SK-N-SH (cell line): ENCODE results near the gene MMD2. TPM values are rescaled to one million over a fixed set of nuclear protein-coding genes. Genes with fewer than 3 reads are reported as not detected.

ENCODE experiments used
- CTCF ChIA-PET: fragments of 300-600, 350-600 bp; formaldehyde crosslinking; extraction: SDS; loops from one replicate; lab custom pipeline; 2021; lab: Yijun Ruan, JAX
- POLR2A ChIA-PET: fragments of 350-600 bp; sonication (Branson Sonifier 250); formaldehyde crosslinking; extraction: SDS; loops from one replicate; lab custom pipeline; 2020; ENCODE audit warnings: antibody characterized with exemption, inconsistent platforms; lab: Yijun Ruan, JAX
- DNase-seq: peaks from one replicate; pipeline ENCODE4 v3.0.0; 2012
- H2AFZ ChIP-seq: fragments of 200-600 bp; sonication (generic); 2 replicates; pipeline ENCODE4 v1.8.1; 2016; ENCODE audit warnings: antibody characterized with exemption, mild to moderate bottlenecking, low read depth
- H3F3A ChIP-seq: fragments of 200-600 bp; sonication (generic); replicated peaks from 2 replicates; pipeline ENCODE3; 2016; ENCODE audit warnings: antibody characterized with exemption, mild to moderate bottlenecking; ENCODE audit not compliant: insufficient read depth
- H3K27ac ChIP-seq, 2 experiments: fragments of 200-500 bp in 1 of 2; fragments of 200-600 bp in 1 of 2; sonication (Bioruptor generic) in 1 of 2; sonication (generic), shearing (Covaris generic) in 1 of 2; 2 replicates each; pipeline versions ENCODE4 v1.5.1 to v1.6.1; 2014 to 2016; ENCODE audit warnings: low read depth in 2 of 2, inconsistent platforms in 1 of 2, low read length in 1 of 2, mild to moderate bottlenecking in 1 of 2, mixed read lengths in 1 of 2
- H3K27me3 ChIP-seq: fragments of 200-600 bp; sonication (generic), shearing (Covaris generic); 2 replicates; pipeline ENCODE4 v1.6.1; 2016; ENCODE audit warnings: mixed run types; ENCODE audit not compliant: insufficient read depth
- H3K36me3 ChIP-seq, 2 experiments: fragments of 200-500 bp in 1 of 2; fragments of 200-600 bp in 1 of 2; sonication (Bioruptor generic) in 1 of 2; sonication (generic) in 1 of 2; replicated peaks in 1 of 2; 2 replicates each; pipeline versions ENCODE3 to v1.5.1; 2014 to 2016; ENCODE audit warnings: low read length in 1 of 2, mild to moderate bottlenecking in 1 of 2; ENCODE audit not compliant: insufficient read depth in 2 of 2, control insufficient read depth in 1 of 2
- H3K4me1 ChIP-seq, 2 experiments: fragments of 200-500 bp in 1 of 2; fragments of 200-600 bp in 1 of 2; sonication (Bioruptor generic) in 1 of 2; sonication (generic), shearing (Covaris generic) in 1 of 2; 2 replicates each; pipeline versions ENCODE4 v1.5.1 to v1.6.1; 2014 to 2016; ENCODE audit warnings: low read depth in 1 of 2, low read length in 1 of 2, mixed run types in 1 of 2; ENCODE audit not compliant: insufficient read depth in 2 of 2, control insufficient read depth in 1 of 2
- H3K4me2 ChIP-seq: fragments of 200-600 bp; sonication (generic), shearing (Covaris generic); 2 replicates; pipeline ENCODE4 v1.6.1; 2017; ENCODE audit warnings: mixed run types
- H3K4me3 ChIP-seq, 2 experiments: fragments of 200-500 bp in 1 of 2; fragments of 200-600 bp in 1 of 2; sonication (Bioruptor generic) in 1 of 2; sonication (generic), shearing (Covaris generic) in 1 of 2; 2 replicates each; pipeline versions ENCODE4 v1.5.1 to v1.8.1; 2014 to 2016; ENCODE audit warnings: low read depth in 2 of 2, inconsistent platforms in 1 of 2, low read length in 1 of 2, mild to moderate bottlenecking in 1 of 2, mixed read lengths in 1 of 2, moderate library complexity in 1 of 2
- H3K79me2 ChIP-seq: fragments of 200-600 bp; sonication (generic); 2 replicates; pipeline ENCODE4 v1.8.1; 2017; ENCODE audit warnings: mild to moderate bottlenecking; ENCODE audit not compliant: insufficient read depth
- H3K9ac ChIP-seq: fragments of 200-600 bp; sonication (generic); 2 replicates; pipeline ENCODE4 v1.6.1; 2017; ENCODE audit warnings: mixed run types
- H3K9me2 ChIP-seq: fragments of 200-600 bp; sonication (generic); 2 replicates; pipeline ENCODE4 v1.6.1; 2017; ENCODE audit warnings: mixed run types
- H3K9me3 ChIP-seq: fragments of 200-600 bp; sonication (generic); 2 replicates; pipeline ENCODE4 v1.6.1; 2017; ENCODE audit warnings: mixed run types, mild to moderate bottlenecking, moderate library complexity
- H4K20me1 ChIP-seq: fragments of 200-600 bp; sonication (generic); 2 replicates; pipeline ENCODE4 v1.6.1; 2017; ENCODE audit warnings: mild to moderate bottlenecking, mixed run types; ENCODE audit not compliant: insufficient read depth
- CHD2 ChIP-seq: fragments of 150-350 bp; IDR thresholded peaks from 2 replicates; pipeline ENCODE4 v1.6.1; 2018; ENCODE audit warnings: low read length; ENCODE audit not compliant: partially characterized antibody
- GABPA ChIP-seq: IDR thresholded peaks from 2 replicates; pipeline ENCODE4 v1.4.0; 2012; ENCODE audit warnings: low read depth, mild to moderate bottlenecking
- GATA2 ChIP-seq: sonication (generic); formaldehyde crosslinking; IDR thresholded peaks from 2 replicates; pipeline ENCODE4 v1.5.0; 2020; ENCODE audit warnings: mild to moderate bottlenecking, missing genetic modification reagents
- IRF3 ChIP-seq: fragments of 150-350 bp; IDR thresholded peaks from 2 replicates; pipeline ENCODE4 v1.6.1; 2016; ENCODE audit warnings: mild to moderate bottlenecking, low read depth, low read length
- MEF2A ChIP-seq: IDR thresholded peaks from 2 replicates; pipeline ENCODE4 v1.4.0; 2012; ENCODE audit warnings: low read depth, borderline replicate concordance
- MXI1 ChIP-seq: IDR thresholded peaks from 2 replicates; pipeline ENCODE4 v1.6.1; 2012; ENCODE audit warnings: mild to moderate bottlenecking, low read depth, low read length, improper control_type of control experiment
- NFIC ChIP-seq: IDR thresholded peaks from 2 replicates; pipeline ENCODE4 v1.4.0; 2012; ENCODE audit warnings: borderline replicate concordance
- PBX3 ChIP-seq: IDR thresholded peaks from 2 replicates; pipeline ENCODE4; 2012
- POLR2AphosphoS5 ChIP-seq: IDR thresholded peaks from 2 replicates; pipeline ENCODE4 v1.6.1; 2012; ENCODE audit warnings: low read depth, low read length
- REST ChIP-seq: IDR thresholded peaks from 2 replicates; pipeline ENCODE4 v1.6.1; 2012; ENCODE audit warnings: mild to moderate bottlenecking, low read depth, low read length, moderate library complexity
- RFX5 ChIP-seq: IDR thresholded peaks from 2 replicates; pipeline ENCODE4 v1.6.1; 2012; ENCODE audit warnings: mild to moderate bottlenecking, improper control_type of control experiment, low read length
- RXRA ChIP-seq: IDR thresholded peaks from 2 replicates; pipeline ENCODE4 v1.4.0; 2012; ENCODE audit warnings: low read depth, mild to moderate bottlenecking, borderline replicate concordance
- USF2 ChIP-seq: fragments of 150-350 bp; IDR thresholded peaks from 2 replicates; pipeline ENCODE4 v1.6.1; 2017; ENCODE audit warnings: antibody characterized with exemption, low read length, low read depth, borderline replicate concordance
- WGBS: methylation state at CpG from one replicate; pipeline ENCODE4 v1.1.6; 2017; ENCODE audit warnings: low lambda C conversion rate; 5-methylcytosine and 5-hydroxymethylcytosine counted together
- polyA plus RNA-seq, 3 experiments: library from polyadenylated mRNA; depleted of rRNA; stranded (reverse); fragments of >200 nt; gene quantifications; 2 replicates each; pipeline ENCODE4 v1.2.3, GENCODE V29; 2012

Gene MMD2
- polyA plus RNA-seq, 1 of the 3 experiments (the other 2 are of a cell fraction), result not detected

GRCh38 chr7:4873071-4873944 is 85.7 kb downstream of the MMD2 start:
- Histone ChIP-seq H3K9me2 (no peaks in the 10 kb centered on the region), H3K27ac (peak overlapping the region in 1 of 2 experiments; percentile 85; a peak in 2 of 4 replicates), H2AFZ (no peak overlapping the region)
- TF ChIP-seq USF2 (no peak), GATA2 (CRISPR knock-in tag) (peak; percentile 73)
- TF ChIP-seq, all 33 proteins: peak for 1
- no peaks in the 10 kb centered on the region for H3F3A ChIP-seq
- H3K4me2 ChIP-seq, result no peak overlapping the region
- H3K4me1 ChIP-seq, result peaks cover 0 to 36% of the 10 kb centered on the region in 2 experiments; a peak in 1 of 4 replicates
- H3K9me3 ChIP-seq, result no peaks in the 10 kb centered on the region
- ChIA-PET POLR2A (interaction anchor here (4.1 kb wide), 1 partner anchor 10 kb away, joined by 30 read pairs; the partner anchor contains the start of gene RADIL), CTCF (interaction anchor here (1.1 to 21.4 kb wide), 5 partner anchors 10 to 75 kb away, joined by 3 to 645 read pairs (median 20); partner anchors contain the start of genes PAPOLB and RADIL)
- no peak overlapping the region for H3K9ac ChIP-seq
- no peak overlapping the region for H3K4me3 ChIP-seq
- no peaks in the 10 kb centered on the region for H3K27me3 ChIP-seq
- peak; percentile 60 for DNase-seq
- H3K79me2 ChIP-seq, result no peaks in the 10 kb centered on the region
- H3K36me3 ChIP-seq, result peaks cover 0 to 3% of the 10 kb centered on the region in 2 experiments
- 88% methylated on average over 31 of the region's 31 CpGs for WGBS
- H4K20me1 ChIP-seq, result no peaks in the 10 kb centered on the region

- WGBS, result 63% methylated on average over 17 of the region's 19 CpGs
- DNase-seq, result peak; percentile 99
- Histone ChIP-seq H2AFZ (no peak overlapping the region), H3K9me3 (no peaks in the 10 kb centered on the region), H3K9me2 (no peaks in the 10 kb centered on the region), H3F3A (no peaks in the 10 kb centered on the region), H4K20me1 (no peaks in the 10 kb centered on the region), H3K27me3 (no peaks in the 10 kb centered on the region), H3K27ac (peak overlapping the region in 1 of 2 experiments; percentile 85; a peak in 2 of 4 replicates), H3K4me2 (no peak overlapping the region), H3K79me2 (no peaks in the 10 kb centered on the region), H3K4me1 (peaks cover 0 to 36% of the 10 kb centered on the region in 2 experiments; a peak in 1 of 4 replicates), H3K4me3 (no peak overlapping the region), H3K36me3 (peaks cover 0 to 3% of the 10 kb centered on the region in 2 experiments), H3K9ac (no peak overlapping the region)
- ChIA-PET CTCF (interaction anchor here (1.7 to 21.4 kb wide), 4 partner anchors 11 to 213 kb away, joined by 4 to 645 read pairs (median 55); partner anchors contain the start of genes PAPOLB and RADIL), POLR2A (interaction anchor here (1.6 to 4.1 kb wide), 2 partner anchors 11 to 16 kb away, joined by 8 to 30 read pairs; partner anchors contain the start of gene RADIL)
- no peak for TF ChIP-seq NFIC
- TF ChIP-seq PBX3, result peak; percentile 78
- no peak for TF ChIP-seq MEF2A
- peak; percentile 88 for TF ChIP-seq MXI1
- TF ChIP-seq REST, result no peak
- TF ChIP-seq RFX5, result peak; percentile 6; the same call in 1 of the 2 replicates
- no peak for TF ChIP-seq USF2
- TF ChIP-seq IRF3, result no peak
- no peak for TF ChIP-seq GABPA
- no peak for TF ChIP-seq RXRA
- TF ChIP-seq POLR2AphosphoS5, result peak; percentile 72
- TF ChIP-seq CHD2, result peak; percentile 88
Measured at GRCh38 chr7:4871930-4872675, 86.9 kb downstream of the MMD2 start.
